ENCODE measurements around the gene ARHGEF28. TPM values are rescaled to one million over a fixed set of nuclear protein-coding genes. Genes with fewer than 3 reads are reported as not detected.

ARHGEF28 gene
- total and polyA plus RNA-seq, 2 of the 13 experiments (the other 11 are each of a cell fraction or from before 2014, with no cell fraction given) = 17.4 to 34.1 TPM

- TF ChIP-seq SKI (IDR thresholded peaks at IDR 0.05; ENCODE audit: partially characterized antibody) = peak; percentile 18
- peak; percentile 66 for TF ChIP-seq KMT2B (CRISPR knock-in tag; IDR thresholded peaks at IDR 0.05)
- no peak for TF ChIP-seq SNRNP70 (IDR thresholded peaks at IDR 0.05; ENCODE audit: low read depth, low read length)
- TF ChIP-seq POGK (CRISPR knock-in tag; conservative IDR thresholded peaks at IDR 0.05) = peak; percentile 64
- TF ChIP-seq MYNN (CRISPR knock-in tag; IDR thresholded peaks at IDR 0.05; ENCODE audit: low read depth) = 0 out of 2 replicates have a peak, but pooled peaks have one; percentile 35
- 0 out of 2 replicates have a peak, but pooled peaks have one; percentile 40 for TF ChIP-seq BCL3 (CRISPR knock-in tag; IDR thresholded peaks at IDR 0.05)
- no peak; the same call in 1 of the 2 replicates for TF ChIP-seq ZNF44 (CRISPR knock-in tag; IDR thresholded peaks at IDR 0.05)
- TF ChIP-seq ZNF430 (CRISPR knock-in tag; IDR thresholded peaks at IDR 0.05) = peak; percentile 16
- 0 out of 2 replicates have a peak, but pooled peaks have one; percentile 19 for TF ChIP-seq RARA (CRISPR knock-in tag; IDR thresholded peaks at IDR 0.05)
- no peak for TF ChIP-seq NFKB2 (CRISPR knock-in tag; IDR thresholded peaks at IDR 0.05; ENCODE audit: borderline replicate concordance)
- 0 out of 2 replicates have a peak, but pooled peaks have one; percentile 33 for TF ChIP-seq KDM4B (CRISPR knock-in tag; IDR thresholded peaks at IDR 0.05)
- 0 out of 2 replicates have a peak, but pooled peaks have one; percentile 26 for TF ChIP-seq ZNF224 (CRISPR knock-in tag; IDR thresholded peaks at IDR 0.05)
- TF ChIP-seq ZBTB21 (CRISPR knock-in tag; IDR thresholded peaks at IDR 0.05) = no peak
- TF ChIP-seq RXRB (CRISPR knock-in tag; IDR thresholded peaks at IDR 0.05; ENCODE audit: borderline replicate concordance) = no peak
- TF ChIP-seq HNRNPL (IDR thresholded peaks at IDR 0.05; ENCODE audit: low read depth, low read length) = peak; percentile 69; the same call in 1 of the 2 replicates
- peak; percentile 44; the same call in 1 of the 2 replicates for TF ChIP-seq ZNF768 (CRISPR knock-in tag; IDR thresholded peaks at IDR 0.05)
- TF ChIP-seq ZNF280B (CRISPR knock-in tag; IDR thresholded peaks at IDR 0.05; ENCODE audit: borderline replicate concordance) = peak; percentile 15; the same call in 1 of the 2 replicates
- TF ChIP-seq ZNF776 (CRISPR knock-in tag; IDR thresholded peaks at IDR 0.05) = peak; percentile 63
- TF ChIP-seq POLR2G (IDR thresholded peaks at IDR 0.05; ENCODE audit: low read depth, low read length) = peak; percentile 84
- TF ChIP-seq TRIM24 (CRISPR knock-in tag; IDR thresholded peaks at IDR 0.05) = no peak
- peak; percentile 44; the same call in 1 of the 2 replicates for TF ChIP-seq ZFY (CRISPR knock-in tag; IDR thresholded peaks at IDR 0.05)
- no peak for TF ChIP-seq TOE1 (CRISPR knock-in tag; IDR thresholded peaks at IDR 0.05)
- peak; percentile 67 for TF ChIP-seq POLR2AphosphoS5 (IDR thresholded peaks at IDR 0.05; ENCODE audit: low read depth, low read length)
- peak; percentile 39 for TF ChIP-seq HNRNPK (IDR thresholded peaks at IDR 0.05; ENCODE audit: low read depth, low read length, poor library complexity, severe bottlenecking)
- peak; percentile 93 for TF ChIP-seq RBFOX2 (IDR thresholded peaks at IDR 0.05; ENCODE audit: low read depth, low read length)
- no peak for TF ChIP-seq NFE2 (CRISPR knock-in tag; IDR thresholded peaks at IDR 0.05)
Observed at GRCh38 chr5:73625944-73626811, at the start of gene ARHGEF28 (continued).
